Testis (tissue), 2 donors: ENCODE results near the gene SPATS2L.

ENCODE experiments used
- CTCF ChIP-seq, 3 experiments: fragments of 450-650 bp in 2 of 3; fragments of 200-600 bp in 1 of 3; sonication (generic) in 1 of 3; IDR thresholded peaks; one replicate each; pipeline ENCODE4 v1.5.1; 2016 to 2019; ENCODE audit warnings: antibody characterized with exemption in 3 of 3, mild to moderate bottlenecking in 2 of 3, moderate library complexity in 1 of 3
- POLR2A ChIP-seq: fragments of 450-650 bp; IDR thresholded peaks from one replicate; pipeline ENCODE4 v1.6.1; 2017; ENCODE audit warnings: antibody characterized with exemption, mild to moderate bottlenecking, moderate library complexity

GRCh38 chr2:200288670-200289429, 17.6 kb upstream of the SPATS2L start:
- TF ChIP-seq POLR2A (no peak), CTCF (IDR thresholded peaks at IDR 0.05) (no peak)
